ENCODE results near the gene PTHLH. TPM values are rescaled to one million over a fixed set of nuclear protein-coding genes. Genes with fewer than 3 reads are reported as not detected.

PTHLH gene
- total RNA-seq, 1 experiment from 2014 or later: not detected

- Mint-ChIP-seq H3K4me3 (no peak overlapping the region), H3K36me3 (no peaks in the 10 kb centered on the region), H3K27ac (no peak overlapping the region), H3K27me3 (ENCODE audit: low read depth) (peaks cover 5% of the 10 kb centered on the region; the same call in 1 of the 2 replicates), H3K4me1 (no peaks in the 10 kb centered on the region), H3K9me3 (no peaks in the 10 kb centered on the region)
- TF ChIP-seq STAT6 (CRISPR knock-in tag; conservative IDR thresholded peaks at IDR 0.05; ENCODE audit: low read depth) (no peak), IRF2 (CRISPR knock-in tag; IDR thresholded peaks at IDR 0.05; ENCODE audit: borderline replicate concordance, low read depth) (no peak), E2F5 (CRISPR knock-in tag; IDR thresholded peaks at IDR 0.05) (no peak), PRRX2 (CRISPR knock-in tag; IDR thresholded peaks at IDR 0.05) (no peak), CREB1 (CRISPR knock-in tag; IDR thresholded peaks at IDR 0.05) (no peak), JAZF1 (CRISPR knock-in tag; IDR thresholded peaks at IDR 0.05) (no peak), IRF1 (CRISPR knock-in tag; IDR thresholded peaks at IDR 0.05) (no peak), ZNF219 (CRISPR knock-in tag; IDR thresholded peaks at IDR 0.05; ENCODE audit: borderline replicate concordance) (no peak)
- ATAC-seq (no peak), DNase-seq (ENCODE audit: low spot score) (no peak)
- ChIA-PET POLR2A (interaction anchor here (0.9 kb wide), 1 partner anchor 888 kb away, joined by 3 read pairs; no protein-coding TSS in a partner anchor), CTCF (no interaction called here)
These were observed 13.9 kb downstream of the PTHLH start for GRCh38 chr12:27958675-27959074.

GRCh38 chr12:27957366-27957765 is 15.2 kb downstream of the PTHLH start:
- CTCF ChIA-PET: no interaction called here
- H3K27me3 Mint-ChIP-seq (ENCODE audit: low read depth): no peaks in the 10 kb centered on the region
- peaks cover 8% of the 10 kb centered on the region for H3K4me1 Mint-ChIP-seq
- POLR2A ChIA-PET: no interaction called here
- H3K9me3 Mint-ChIP-seq: no peaks in the 10 kb centered on the region
- no peak overlapping the region for H3K27ac Mint-ChIP-seq
- no peak overlapping the region for H3K4me3 Mint-ChIP-seq
- no peak for TF ChIP-seq E2F4 (CRISPR knock-in tag; IDR thresholded peaks at IDR 0.05; ENCODE audit: borderline replicate concordance, low read depth)
- no peak for TF ChIP-seq ERG (CRISPR knock-in tag; IDR thresholded peaks at IDR 0.05)
- no peak for TF ChIP-seq KAT7 (CRISPR knock-in tag; IDR thresholded peaks at IDR 0.05; ENCODE audit: borderline replicate concordance)
- TF ChIP-seq ZNF138 (CRISPR knock-in tag; conservative IDR thresholded peaks at IDR 0.05): no peak
- no peak for TF ChIP-seq ZBTB21 (CRISPR knock-in tag; IDR thresholded peaks at IDR 0.05; ENCODE audit: borderline replicate concordance)
- no peak for TF ChIP-seq ARID4B (CRISPR knock-in tag; IDR thresholded peaks at IDR 0.05; ENCODE audit: borderline replicate concordance)
- TF ChIP-seq ZNF232 (CRISPR knock-in tag; IDR thresholded peaks at IDR 0.05): no peak
- TF ChIP-seq NFATC4 (CRISPR knock-in tag; IDR thresholded peaks at IDR 0.05): no peak
- TF ChIP-seq E2F5 (CRISPR knock-in tag; IDR thresholded peaks at IDR 0.05): no peak
- no peak for TF ChIP-seq TP53 (CRISPR knock-in tag; IDR thresholded peaks at IDR 0.05)
- no peak for TF ChIP-seq ZNF423 (CRISPR knock-in tag; IDR thresholded peaks at IDR 0.05)
- TF ChIP-seq ZMAT4 (CRISPR knock-in tag; IDR thresholded peaks at IDR 0.05): no peak
- TF ChIP-seq ZSCAN18 (CRISPR knock-in tag; IDR thresholded peaks at IDR 0.05): no peak
- ATAC-seq (no peak), DNase-seq (ENCODE audit: low spot score) (no peak)
- no peaks in the 10 kb centered on the region for H3K36me3 Mint-ChIP-seq
